ENCODE measurements around the gene RETREG2. TPM values are rescaled to one million over a fixed set of nuclear protein-coding genes. Genes with fewer than 3 reads are reported as not detected.

Gene RETREG2
- total RNA-seq, 1 donor from 2014 or later, result 31.2 TPM

Other genes with a start within 250 kb of the RETREG2 start
- gene CDK5R2, start 218.6 kb upstream of the RETREG2 start, total RNA-seq, result not detected
- gene FEV, start 193.1 kb upstream of the RETREG2 start, total RNA-seq, result not detected
- not detected for gene CRYBA2, start 184.9 kb upstream of the RETREG2 start, total RNA-seq
- not detected for gene CFAP65, start 136.8 kb upstream of the RETREG2 start, total RNA-seq
- gene IHH, start 117.4 kb upstream of the RETREG2 start, total RNA-seq, result 0.10 TPM
- gene NHEJ1, start 17.5 kb upstream of the RETREG2 start, total RNA-seq, result 10.7 TPM
- 1.5 TPM for gene SLC23A3, start 8.2 kb upstream of the RETREG2 start, total RNA-seq
- gene CNPPD1, start 1.4 kb upstream of the RETREG2 start, total RNA-seq, result 24.1 TPM
- 14.1 TPM for gene ZFAND2B, start 28.5 kb downstream of the RETREG2 start, total RNA-seq
- gene ABCB6, start 40.7 kb downstream of the RETREG2 start, total RNA-seq, result 23.8 TPM
- gene ATG9A, start 51.4 kb downstream of the RETREG2 start, total RNA-seq, result 24.7 TPM
- gene ANKZF1, start 51.5 kb downstream of the RETREG2 start, total RNA-seq, result 41.6 TPM
- 6.8 TPM for gene GLB1L, start 67.2 kb downstream of the RETREG2 start, total RNA-seq
- gene STK16, start 67.2 kb downstream of the RETREG2 start, total RNA-seq, result 8.2 TPM
- gene TUBA4B, start 75.0 kb downstream of the RETREG2 start, total RNA-seq, result not detected
- 35.7 TPM for gene TUBA4A, start 75.6 kb downstream of the RETREG2 start, total RNA-seq
- gene DNAJB2, start 101.1 kb downstream of the RETREG2 start, total RNA-seq, result 46.7 TPM
- gene PTPRN, start 131.1 kb downstream of the RETREG2 start, total RNA-seq, result not detected
- not detected for gene RESP18, start 154.5 kb downstream of the RETREG2 start, total RNA-seq
- gene DNPEP, start 209.6 kb downstream of the RETREG2 start, total RNA-seq, result 42.4 TPM
- gene DES, start 240.1 kb downstream of the RETREG2 start, total RNA-seq, result 318 TPM